ENCODE data around the gene TRPM6.
A peak's percentile ranks its signal among the peaks of the same experiment; 100 is the strongest.
"Not testable (repeated sequence)": the region's sequence is repeated elsewhere in the genome, so short reads cannot be mapped to it uniquely, and the experiment has no call there.

The TRPM6 gene

DNA sequence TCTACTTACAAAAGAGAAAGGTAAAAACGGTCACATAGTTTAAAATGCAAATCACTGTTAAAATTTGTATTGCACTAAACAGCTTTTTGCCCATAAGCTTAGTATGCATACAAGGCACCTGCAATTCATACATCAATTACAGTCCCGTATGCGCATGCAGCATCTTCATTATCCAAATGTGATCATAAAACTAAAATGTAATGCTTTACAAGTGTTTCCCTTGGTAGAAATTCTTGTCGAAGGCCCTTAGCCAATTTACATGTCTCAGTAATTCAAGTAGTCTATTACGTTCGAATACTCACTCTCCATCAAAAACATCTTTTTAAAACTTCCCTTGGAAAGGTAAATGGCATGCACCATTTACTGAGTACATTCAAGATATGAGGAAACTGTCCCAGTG lies 32.6 kb downstream of the TRPM6 start:
- DNase-seq: no peak

- DNase-seq: not testable (repeated sequence)
Observed at GRCh38 chr9:74853024-74853423, 34.7 kb downstream of the TRPM6 start.

DNA sequence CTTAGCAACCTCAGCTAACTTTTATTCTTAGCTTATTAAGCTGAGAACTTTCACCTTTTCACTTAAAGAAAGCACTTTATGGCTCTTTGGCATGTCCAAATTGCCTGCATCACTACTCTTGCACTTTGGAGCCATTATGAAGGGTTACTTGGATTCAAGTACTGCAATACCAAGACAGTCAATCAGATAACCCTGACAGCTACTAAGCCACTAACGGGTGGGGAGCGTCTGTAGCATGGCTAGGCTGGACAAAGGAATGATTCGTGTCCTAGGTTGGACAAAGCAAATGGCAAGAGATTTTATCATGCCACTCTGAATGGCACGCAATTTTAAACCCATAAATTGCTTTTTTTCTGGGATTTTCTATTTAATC lies 39.6 kb downstream of the TRPM6 start:
- no peak for DNase-seq

DNA sequence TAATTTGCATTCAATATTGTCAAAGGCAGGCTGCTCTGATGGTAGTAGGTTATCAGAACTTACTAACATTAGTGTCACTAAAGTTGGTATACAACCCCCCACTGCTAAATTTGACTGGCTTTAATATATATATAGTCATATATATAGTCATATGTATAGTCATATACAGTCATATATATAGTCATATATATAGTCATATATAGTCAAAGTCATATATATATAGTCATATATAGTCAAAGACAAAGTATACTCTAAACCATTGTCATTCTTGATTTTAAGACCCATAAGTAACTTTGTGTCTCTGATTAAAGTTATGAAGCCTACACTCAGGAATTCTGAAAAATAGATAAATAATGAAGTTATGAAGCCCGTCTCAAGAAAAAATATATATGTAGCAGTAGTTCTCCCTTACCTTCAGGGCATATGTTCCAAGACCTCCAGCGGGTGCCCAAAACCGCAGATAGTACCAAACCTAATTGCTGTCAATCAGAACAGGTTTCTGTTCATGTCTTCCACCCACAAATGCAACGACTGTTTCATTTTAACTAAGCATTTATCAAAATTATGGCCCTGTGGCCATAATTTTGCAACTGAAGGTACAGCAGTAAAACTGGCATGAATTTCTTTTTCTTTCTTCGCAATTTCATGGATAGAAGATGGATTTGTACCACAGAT lies 40.1 kb downstream of the TRPM6 start:
- no peak for DNase-seq

GRCh38 chr9:74846766-74847165 lies 41.0 kb downstream of the TRPM6 start:
- DNase-seq: no peak

DNA sequence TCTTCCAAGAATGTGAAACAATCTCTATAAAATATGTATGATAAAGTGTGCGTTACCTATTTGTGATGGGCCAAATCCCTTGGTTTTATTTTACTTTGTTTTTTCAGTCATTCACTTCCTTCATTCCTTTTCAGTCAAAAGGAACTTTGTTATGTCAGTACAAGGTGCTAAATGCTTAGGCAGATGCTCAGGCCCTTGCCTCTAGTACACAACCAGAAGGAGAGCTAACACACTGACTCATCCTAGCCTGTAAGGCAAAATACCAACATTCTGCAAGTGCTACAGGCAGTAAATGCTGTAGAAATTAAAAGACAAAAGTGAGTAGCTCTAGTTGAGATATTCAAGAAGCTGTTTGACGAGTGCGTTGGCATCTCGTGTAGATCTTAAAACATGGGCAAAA lies 49.4 kb downstream of the TRPM6 start:
- no peak for DNase-seq

DNA sequence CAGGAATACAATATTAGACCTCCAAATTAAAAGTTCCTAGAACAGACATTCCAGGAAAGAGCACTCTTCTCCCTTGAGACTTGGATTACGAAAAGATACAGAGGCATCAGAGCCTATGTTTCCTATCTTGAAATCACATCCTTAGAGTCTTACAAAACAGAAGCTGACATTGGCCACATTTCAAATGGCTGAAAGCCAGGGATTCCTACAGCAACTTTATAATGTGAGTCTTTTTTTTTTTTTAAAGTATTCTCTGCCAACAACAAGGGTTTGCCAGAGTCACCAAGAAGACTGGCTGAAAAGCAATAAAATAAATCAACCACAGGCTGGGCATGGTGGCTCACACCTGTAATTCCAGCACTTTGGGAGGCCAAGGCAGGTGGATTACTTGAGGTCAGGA lies 63.1 kb downstream of the TRPM6 start:
- no peak for DNase-seq

DNA sequence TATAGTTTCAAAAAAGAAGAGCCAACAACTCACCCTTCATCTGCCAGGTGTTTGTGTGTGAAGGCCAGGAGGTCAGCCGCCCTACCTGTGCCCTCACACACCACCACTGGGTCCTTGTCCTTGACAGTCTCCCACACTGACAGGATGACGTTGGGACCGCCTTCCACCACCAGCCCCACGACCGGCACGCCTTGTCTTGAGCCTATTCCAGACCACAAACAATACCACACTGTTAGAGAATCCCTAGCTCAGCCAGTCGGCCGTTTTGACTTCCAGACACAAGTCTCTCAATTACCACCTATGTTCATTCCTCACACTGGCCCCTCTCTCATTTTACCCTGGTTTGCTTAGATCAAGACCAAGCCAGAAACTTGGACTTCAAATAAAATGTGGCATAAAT lies 66.1 kb downstream of the TRPM6 start:
- DNase-seq: no peak

DNA sequence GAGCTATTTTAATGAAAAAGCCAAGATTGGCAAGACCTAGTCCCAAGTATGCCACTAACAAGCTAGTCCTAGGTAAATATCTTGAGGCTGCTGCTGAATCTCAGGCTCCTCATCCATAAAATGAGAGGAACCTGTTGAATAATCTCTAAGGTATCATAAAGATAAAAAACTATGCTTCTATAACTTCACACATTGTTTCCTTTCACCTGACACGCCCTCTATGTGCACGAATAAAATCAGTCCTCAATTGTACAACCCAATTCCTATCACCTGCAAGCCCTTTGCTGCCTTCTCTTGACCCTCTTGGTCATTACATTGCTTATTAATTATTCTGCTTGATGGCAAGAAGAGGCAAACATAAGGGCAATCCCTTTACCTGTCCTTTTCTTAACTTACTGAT lies 69.9 kb downstream of the TRPM6 start:
- DNase-seq: no peak

- DNase-seq: no peak
Observed at GRCh38 chr9:74817281-74817810, 70.4 kb downstream of the TRPM6 start.

DNA sequence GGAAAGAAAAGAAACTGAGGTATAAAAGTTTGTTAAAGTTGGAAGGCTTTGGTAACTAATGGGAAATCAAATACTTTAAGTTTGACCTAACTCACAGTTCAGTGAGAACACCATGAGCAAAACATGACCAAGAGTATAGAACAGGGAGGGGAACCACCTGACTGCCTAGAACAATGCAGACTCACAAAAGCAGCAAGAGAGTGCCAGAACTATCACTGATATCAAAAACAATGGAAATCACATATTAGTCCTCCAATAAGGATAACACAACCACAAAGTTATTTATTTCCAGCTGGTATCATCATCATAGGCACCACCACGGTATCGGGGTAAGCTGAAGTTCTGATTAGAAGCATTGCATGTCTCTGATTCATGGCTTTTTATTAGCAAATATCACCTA lies 77.5 kb downstream of the TRPM6 start:
- DNase-seq: no peak

DNA sequence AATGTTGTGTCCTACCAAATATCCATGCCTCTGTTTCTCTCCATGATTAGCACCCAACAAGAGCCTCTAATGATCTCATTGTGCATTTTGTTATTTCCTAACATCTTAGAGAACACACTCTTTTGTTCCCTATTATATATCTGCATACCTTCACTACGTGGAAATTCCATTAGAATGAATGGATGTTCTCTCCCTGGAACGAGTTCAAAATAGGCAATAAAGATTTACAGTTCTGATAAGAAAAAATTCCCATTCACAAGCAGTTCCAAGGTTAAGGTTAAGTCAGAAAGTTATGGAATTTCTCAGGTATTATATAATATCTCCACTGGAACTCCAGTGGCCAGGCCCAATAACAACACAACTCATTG lies 83.7 kb downstream of the TRPM6 start:
- no peak for DNase-seq

DNA sequence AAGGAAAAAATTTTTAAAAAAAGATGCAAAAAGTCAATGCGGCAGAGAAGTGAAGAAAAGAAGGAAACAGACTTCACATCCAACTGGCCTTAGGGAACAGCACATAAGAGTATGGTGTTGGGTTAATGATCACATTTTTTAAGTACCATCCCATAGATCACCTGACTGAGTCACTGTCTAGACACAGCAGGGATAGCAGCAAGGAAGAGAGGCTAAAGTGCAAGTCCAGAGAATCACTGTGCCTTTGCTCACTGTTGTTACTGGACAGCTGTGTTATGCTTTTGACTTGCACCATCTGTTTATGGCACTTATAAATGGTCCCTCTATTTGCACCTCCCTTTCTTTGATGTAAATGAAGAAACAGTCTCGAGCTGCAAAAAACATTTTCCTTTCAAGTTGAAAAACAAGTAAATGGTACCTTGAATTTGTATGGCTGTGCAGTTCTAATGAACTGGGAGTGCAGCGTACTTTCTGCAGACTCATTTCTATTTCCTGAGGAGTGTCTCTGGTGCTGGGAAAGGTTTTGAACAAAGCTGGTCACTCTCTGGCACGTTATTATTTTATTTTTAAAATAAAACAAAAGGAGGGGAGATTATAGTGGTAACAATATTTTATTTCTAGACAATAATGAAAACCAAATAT lies 84.2 kb downstream of the TRPM6 start:
- DNase-seq: no peak

GRCh38 chr9:74800226-74800625 lies 87.5 kb downstream of the TRPM6 start:
- DNase-seq: no peak

DNA sequence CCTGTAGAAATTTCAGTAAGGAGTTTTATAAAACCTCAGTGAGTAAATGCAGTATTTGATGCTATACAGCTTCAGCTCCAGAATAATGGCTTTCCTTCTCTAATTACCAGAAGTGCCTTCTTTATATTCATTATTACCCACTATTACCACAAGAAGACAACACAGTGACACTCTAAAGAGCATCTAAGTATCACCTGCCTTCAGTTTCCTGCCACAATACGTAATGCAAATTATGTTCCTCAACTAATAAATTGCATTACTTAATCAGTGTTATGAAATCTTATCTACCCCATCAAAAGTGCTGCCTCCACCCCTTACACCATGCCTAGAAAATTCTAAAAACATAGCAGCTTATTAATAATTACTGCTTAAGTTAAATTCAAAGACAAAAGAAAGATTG lies 91.9 kb downstream of the TRPM6 start:
- DNase-seq: no peak

DNA sequence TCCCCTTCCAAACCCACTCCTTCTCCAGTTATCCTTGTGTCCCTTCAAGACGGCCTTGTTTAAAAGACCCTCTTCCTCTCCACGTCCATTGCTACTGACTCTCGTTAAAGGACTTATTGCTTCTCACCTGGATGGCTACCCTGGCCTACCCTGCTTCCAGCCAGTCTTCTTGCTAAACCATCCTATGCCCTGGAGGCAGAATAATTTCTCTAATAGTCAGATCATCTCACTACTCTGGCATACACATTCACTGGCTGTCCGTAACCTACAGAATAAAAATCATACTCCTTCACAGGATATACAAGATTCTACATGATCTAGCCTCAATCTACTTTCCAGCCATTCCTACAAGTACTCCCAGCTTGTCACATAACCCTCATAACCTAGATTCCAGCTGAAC lies 92.6 kb downstream of the TRPM6 start:
- no peak for DNase-seq

DNA sequence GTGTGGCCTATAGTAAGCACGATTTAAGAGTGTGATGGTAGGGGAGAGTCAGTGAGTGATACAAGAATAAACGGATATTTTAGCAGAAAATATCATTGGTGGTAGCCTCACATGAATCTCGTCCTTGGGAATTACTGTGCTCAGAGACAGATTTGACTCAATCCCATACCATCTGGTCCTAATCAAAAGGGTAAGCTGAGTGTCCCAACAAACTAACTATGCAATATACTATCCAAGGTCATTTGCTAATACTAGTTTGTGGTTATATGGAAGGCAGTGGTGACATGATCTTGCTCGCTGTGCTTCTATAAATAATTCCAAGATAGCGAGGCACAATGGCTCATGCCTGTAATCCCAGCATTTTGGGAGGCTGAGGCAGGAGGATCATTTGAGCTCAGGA lies 103.2 kb downstream of the TRPM6 start:
- no peak for DNase-seq

GRCh38 chr9:74783408-74783807 lies 104.3 kb downstream of the TRPM6 start:
- no peak for DNase-seq

DNA sequence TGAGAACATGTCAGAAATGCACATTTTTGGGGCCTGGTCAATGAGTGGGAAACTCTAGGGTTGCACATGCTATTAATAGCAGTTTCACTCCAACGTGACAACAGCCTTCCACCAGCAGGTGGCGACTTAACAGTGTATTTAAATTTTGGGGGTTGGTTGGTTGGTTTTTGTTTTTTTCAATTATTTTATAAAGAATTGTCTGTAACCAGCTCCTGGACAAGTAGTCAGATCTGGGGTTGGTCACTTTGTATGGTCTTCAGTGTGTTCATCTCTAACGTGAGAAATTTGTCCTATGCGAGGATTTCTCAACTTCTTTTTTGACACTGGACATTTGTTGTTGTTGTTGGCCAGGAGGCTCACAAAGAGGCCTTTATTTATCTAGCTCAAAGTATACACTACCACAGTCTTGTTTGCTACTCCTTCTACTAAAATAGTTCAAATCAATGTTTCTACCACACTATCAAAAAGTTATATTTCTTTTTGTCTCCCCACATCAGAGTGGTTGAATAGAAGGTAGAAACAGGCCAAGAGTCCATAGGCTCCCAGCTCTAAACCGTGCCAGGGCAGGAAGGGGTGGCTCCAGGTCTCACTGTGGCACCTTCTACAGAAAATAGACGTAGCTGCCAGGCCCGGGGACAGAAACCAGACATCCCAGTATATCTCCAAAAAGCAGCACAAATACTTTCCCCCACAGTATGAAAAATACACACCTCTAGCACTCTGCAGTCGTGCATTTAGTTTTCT lies 110.4 kb downstream of the TRPM6 start:
- DNase-seq: peak; percentile 62

- no peak for DNase-seq
Observed at GRCh38 chr9:74775396-74775795, 112.3 kb downstream of the TRPM6 start.

DNA sequence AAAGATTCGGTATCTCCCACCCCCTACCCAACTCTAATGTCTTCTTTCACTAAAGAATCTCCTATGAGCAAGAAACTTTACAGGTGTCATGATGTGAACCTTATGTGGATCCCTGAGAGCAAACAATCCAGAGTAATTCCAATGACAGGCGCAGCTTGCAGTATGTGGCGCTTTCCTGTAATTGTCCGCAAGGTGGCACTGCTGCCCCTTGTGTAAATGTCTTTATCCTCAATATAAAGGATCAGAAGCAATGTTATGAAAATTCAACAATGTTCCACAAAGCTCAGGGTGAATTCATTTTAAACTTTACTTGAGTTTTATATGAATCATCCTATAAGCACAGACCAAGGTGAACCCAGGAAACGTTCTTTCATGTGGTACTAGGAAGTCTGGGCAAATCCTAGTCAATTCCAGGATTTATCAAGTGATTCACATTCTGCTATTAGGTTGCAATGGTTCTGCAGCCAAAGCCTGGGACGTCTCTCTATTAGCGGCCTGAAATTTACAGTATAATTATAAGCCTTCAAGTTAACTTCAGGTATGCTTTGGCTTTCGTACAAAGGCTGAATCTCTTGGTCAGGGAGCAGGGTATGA lies 113.7 kb downstream of the TRPM6 start:
- peak; percentile 64 for DNase-seq

- DNase-seq: no peak
Observed at GRCh38 chr9:74772121-74772520, 115.6 kb downstream of the TRPM6 start.

GRCh38 chr9:74771672-74772071 lies 116.0 kb downstream of the TRPM6 start:
- no peak for DNase-seq

GRCh38 chr9:74771262-74771585 lies 116.5 kb downstream of the TRPM6 start:
- no peak for DNase-seq

All from RPMI8226 (cell line).